HCT116 (cell line): ENCODE measurements around the gene GRB10. TPM values are rescaled to one million over a fixed set of nuclear protein-coding genes. Genes with fewer than 3 reads are reported as not detected.

Source experiments
- ATAC-seq: fragments of 200-7000 bp; cut with Tn5 transposase; 2 replicates; pipeline ENCODE4 v1.9.1; 2020; ENCODE audit warnings: mild to moderate bottlenecking, moderate library complexity
- BruUV-seq: library from RNA; stranded (reverse); fragments of 400-500 nt; replicated peaks from 2 replicates; lab custom pipeline; 2021; lab: Mats Ljungman, UMichigan
- CTCF ChIA-PET: fragments of 300-600 bp; sonication (Branson Sonifier 250); formaldehyde crosslinking; loops from one replicate; lab custom pipeline; 2021; ENCODE audit warnings: antibody characterized with exemption; lab: Charles Lee
- POLR2A ChIA-PET: fragments of 300-600, 350-600 bp; sonication (Branson Sonifier 250); formaldehyde crosslinking; loops from one replicate; lab custom pipeline; 2021; ENCODE audit warnings: antibody characterized with exemption; lab: Charles Lee
- RAD21 ChIA-PET, 2 experiments: fragments of 300-600 bp; sonication (Branson Sonifier 250); formaldehyde crosslinking; loops; one replicate each; lab custom pipeline; 2023; ENCODE audit warnings: low total read pairs in 2 of 2; ENCODE audit not compliant: uncharacterized antibody in 2 of 2, unreplicated experiment in 2 of 2, low non-redundant PET in 1 of 2; lab: Charles Lee
- DNase-seq: peaks from one replicate; pipeline ENCODE4 v3.0.0-alpha.2; 2010; ENCODE audit warnings: low read depth, low spot score
- H2AFZ ChIP-seq: fragments of 200-600 bp; shearing (Covaris generic), sonication (generic); 2 replicates; pipeline ENCODE4 v1.6.1; 2017; ENCODE audit warnings: low read depth, mixed run types, mixed read lengths, antibody characterized with exemption, low read length; ENCODE audit not compliant: poor library complexity, severe bottlenecking
- H3K27ac ChIP-seq: 2 replicates; pipeline ENCODE4 v1.5.1; 2012; ENCODE audit warnings: low read depth, low read length
- H3K27me3 ChIP-seq: fragments of 200-600 bp; sonication (generic); 2 replicates; pipeline ENCODE4 v1.6.1; 2016; ENCODE audit warnings: mixed run types, low read length, mixed read lengths; ENCODE audit not compliant: insufficient read depth
- H3K36me3 ChIP-seq, 2 experiments: fragments of 200-500 bp in 1 of 2; fragments of 200-600 bp in 1 of 2; sonication (Bioruptor generic) in 1 of 2; sonication (generic) in 1 of 2; 2 replicates each; pipeline versions ENCODE4 v1.5.1 to v1.6.1; 2014 to 2016; ENCODE audit warnings: low read length in 2 of 2, inconsistent platforms in 1 of 2, mixed read lengths in 1 of 2, mixed run types in 1 of 2; ENCODE audit not compliant: insufficient read depth in 2 of 2, control insufficient read depth in 1 of 2
- H3K4me1 ChIP-seq, 2 experiments: fragments of 200-600 bp in 1 of 2; sonication (generic) in 1 of 2; 2 replicates each; pipeline versions ENCODE4 v1.5.1 to v1.6.1; 2012 to 2017; ENCODE audit warnings: low read length in 2 of 2, inconsistent platforms in 1 of 2, mild to moderate bottlenecking in 1 of 2, mixed read lengths in 1 of 2, mixed run types in 1 of 2, moderate library complexity in 1 of 2; ENCODE audit not compliant: insufficient read depth in 2 of 2, control insufficient read depth in 1 of 2
- H3K4me2 ChIP-seq: fragments of 200-600 bp; sonication (generic); 2 replicates; pipeline ENCODE4 v1.6.1; 2017; ENCODE audit warnings: mixed run types, low read length, mixed read lengths
- H3K4me3 ChIP-seq, 2 experiments: fragments of 200-600 bp in 1 of 2; sonication (generic) in 1 of 2; replicated peaks in 1 of 2; 2 replicates each; pipeline ENCODE4 v1.5.1; 2011 to 2016; ENCODE audit warnings: low read length in 2 of 2, control low read depth in 1 of 2, low read depth in 1 of 2, mild to moderate bottlenecking in 1 of 2, mixed read lengths in 1 of 2, mixed run types in 1 of 2
- H3K79me2 ChIP-seq: fragments of 200-600 bp; sonication (generic); 2 replicates; pipeline ENCODE4 v1.6.1; 2017; ENCODE audit warnings: mild to moderate bottlenecking, mixed run types, low read length, moderate library complexity, mixed read lengths; ENCODE audit not compliant: insufficient read depth
- H3K9ac ChIP-seq: fragments of 200-600 bp; sonication (generic); 2 replicates; pipeline ENCODE4 v1.6.1; 2016; ENCODE audit warnings: low read length, mixed read lengths
- H3K9me2 ChIP-seq: fragments of 200-600 bp; sonication (generic), shearing (Covaris generic); 2 replicates; pipeline ENCODE4 v1.6.1; 2017; ENCODE audit warnings: mixed run types, mild to moderate bottlenecking, moderate library complexity; ENCODE audit not compliant: insufficient read depth
- H3K9me3 ChIP-seq, 2 experiments: fragments of 200-500 bp in 1 of 2; fragments of 200-600 bp in 1 of 2; sonication (Bioruptor generic) in 1 of 2; sonication (generic) in 1 of 2; 2 replicates each; pipeline ENCODE4 v1.6.1; 2014 to 2017; ENCODE audit warnings: low read length in 2 of 2, mixed read lengths in 2 of 2, inconsistent platforms in 1 of 2, low read depth in 1 of 2, mild to moderate bottlenecking in 1 of 2, mixed run types in 1 of 2, moderate library complexity in 1 of 2; ENCODE audit not compliant: control insufficient read depth in 1 of 2, insufficient read depth in 1 of 2
- H4K20me1 ChIP-seq: fragments of 200-600 bp; sonication (generic), shearing (Covaris generic); 2 replicates; pipeline ENCODE4 v1.6.1; 2017; ENCODE audit warnings: mixed run types, mild to moderate bottlenecking, moderate library complexity; ENCODE audit not compliant: insufficient read depth
- EGR1 ChIP-seq: IDR thresholded peaks from 2 replicates; pipeline ENCODE4 v1.6.1; 2012; ENCODE audit warnings: low read depth
- RAD21 ChIP-seq: IDR thresholded peaks from 2 replicates; pipeline ENCODE4 v1.6.1; 2012; ENCODE audit warnings: low read depth, mild to moderate bottlenecking
- SRF ChIP-seq: IDR thresholded peaks from 2 replicates; pipeline ENCODE4 v1.6.1; 2012; ENCODE audit warnings: low read depth
- TCF7L2 ChIP-seq: IDR thresholded peaks from 2 replicates; pipeline ENCODE4 v1.7.0; 2011; ENCODE audit warnings: borderline replicate concordance, inconsistent platforms; ENCODE audit not compliant: insufficient read depth, insufficient read length; ENCODE audit errors: extremely low read depth
- YY1 ChIP-seq: IDR thresholded peaks from 2 replicates; pipeline ENCODE4 v1.6.1; 2011; ENCODE audit warnings: low read length, low read depth, moderate library complexity, mild to moderate bottlenecking; ENCODE audit not compliant: insufficient replicate concordance; ENCODE audit errors: extremely low read depth
- ZFX ChIP-seq: fragments of 450-650 bp; IDR thresholded peaks from 2 replicates; pipeline ENCODE4 v1.6.1; 2017
- ZNF274 ChIP-seq: fragments of 200-500 bp; sonication (Bioruptor generic); IDR thresholded peaks from 2 replicates; pipeline ENCODE4 v1.6.1; 2014; ENCODE audit warnings: mild to moderate bottlenecking, low read depth, low read length, inconsistent platforms
- intact Hi-C: fragments of 100-400 bp; cut with micrococcal nuclease; formaldehyde crosslinking; loops from 2 replicates; pipeline ENCODE4 v1.10.0; 2022
- total RNA-seq: library from RNA; stranded (reverse); gene quantifications from one replicate; pipeline ENCODE4 v1.2.1, GENCODE V29; 2021; ENCODE audit not compliant: unreplicated experiment
- TF ChIP-seq, protein P1 (sequence below): IDR thresholded peaks from 2 replicates; pipeline ENCODE4 v1.6.1; 2012; ENCODE audit warnings: low read depth
- TF ChIP-seq, protein P2 (sequence below): IDR thresholded peaks from 2 replicates; pipeline ENCODE4 v1.6.1; 2011; ENCODE audit warnings: mild to moderate bottlenecking, low read length, moderate library complexity; ENCODE audit not compliant: insufficient replicate concordance; ENCODE audit errors: extremely low read depth

Gene GRB10
- total RNA-seq, 1 experiment from 2014 or later: 37.3 TPM

DNA sequence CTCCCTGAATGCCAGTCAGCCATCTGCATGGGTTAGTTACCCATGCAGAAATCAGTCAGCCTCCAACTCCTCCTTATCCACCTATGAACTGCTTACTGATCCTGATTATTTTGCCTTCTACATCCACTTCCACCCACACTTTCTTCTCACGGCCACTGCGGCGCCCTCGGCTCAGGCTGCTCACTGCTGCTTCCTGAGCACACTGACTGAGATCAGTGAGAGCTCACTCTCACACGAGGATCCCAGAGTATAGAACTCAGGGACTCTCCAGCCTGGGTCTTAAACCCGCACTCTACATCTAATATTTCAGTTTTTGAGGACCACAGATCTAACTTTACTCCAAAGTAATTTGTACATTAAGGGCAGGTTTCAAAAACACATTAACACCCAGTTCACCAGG lies 64.4 kb downstream of the GRB10 start:
- Histone ChIP-seq H2AFZ (no peak overlapping the region), H3K79me2 (no peaks in the 10 kb centered on the region), H3K9me2 (no peaks in the 10 kb centered on the region), H3K9me3 (no peaks in the 10 kb centered on the region), H4K20me1 (no peaks in the 10 kb centered on the region), H3K27ac (no peak overlapping the region), H3K4me2 (no peak overlapping the region), H3K36me3 (no peaks in the 10 kb centered on the region), H3K4me3 (no peak overlapping the region), H3K9ac (no peak overlapping the region), H3K4me1 (peaks cover 0 to 11% of the 10 kb centered on the region in 2 experiments; a peak in 3 of 4 replicates), H3K27me3 (no peaks in the 10 kb centered on the region)
- TF ChIP-seq TCF7L2: no peak
- no peak for TF ChIP-seq SRF
- TF ChIP-seq RAD21: no peak
- no peak for TF ChIP-seq ZFX
- TF ChIP-seq, protein P1, sequence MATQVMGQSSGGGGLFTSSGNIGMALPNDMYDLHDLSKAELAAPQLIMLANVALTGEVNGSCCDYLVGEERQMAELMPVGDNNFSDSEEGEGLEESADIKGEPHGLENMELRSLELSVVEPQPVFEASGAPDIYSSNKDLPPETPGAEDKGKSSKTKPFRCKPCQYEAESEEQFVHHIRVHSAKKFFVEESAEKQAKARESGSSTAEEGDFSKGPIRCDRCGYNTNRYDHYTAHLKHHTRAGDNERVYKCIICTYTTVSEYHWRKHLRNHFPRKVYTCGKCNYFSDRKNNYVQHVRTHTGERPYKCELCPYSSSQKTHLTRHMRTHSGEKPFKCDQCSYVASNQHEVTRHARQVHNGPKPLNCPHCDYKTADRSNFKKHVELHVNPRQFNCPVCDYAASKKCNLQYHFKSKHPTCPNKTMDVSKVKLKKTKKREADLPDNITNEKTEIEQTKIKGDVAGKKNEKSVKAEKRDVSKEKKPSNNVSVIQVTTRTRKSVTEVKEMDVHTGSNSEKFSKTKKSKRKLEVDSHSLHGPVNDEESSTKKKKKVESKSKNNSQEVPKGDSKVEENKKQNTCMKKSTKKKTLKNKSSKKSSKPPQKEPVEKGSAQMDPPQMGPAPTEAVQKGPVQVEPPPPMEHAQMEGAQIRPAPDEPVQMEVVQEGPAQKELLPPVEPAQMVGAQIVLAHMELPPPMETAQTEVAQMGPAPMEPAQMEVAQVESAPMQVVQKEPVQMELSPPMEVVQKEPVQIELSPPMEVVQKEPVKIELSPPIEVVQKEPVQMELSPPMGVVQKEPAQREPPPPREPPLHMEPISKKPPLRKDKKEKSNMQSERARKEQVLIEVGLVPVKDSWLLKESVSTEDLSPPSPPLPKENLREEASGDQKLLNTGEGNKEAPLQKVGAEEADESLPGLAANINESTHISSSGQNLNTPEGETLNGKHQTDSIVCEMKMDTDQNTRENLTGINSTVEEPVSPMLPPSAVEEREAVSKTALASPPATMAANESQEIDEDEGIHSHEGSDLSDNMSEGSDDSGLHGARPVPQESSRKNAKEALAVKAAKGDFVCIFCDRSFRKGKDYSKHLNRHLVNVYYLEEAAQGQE: no peak
- TF ChIP-seq ZNF274: no peak
- TF ChIP-seq, protein P2, sequence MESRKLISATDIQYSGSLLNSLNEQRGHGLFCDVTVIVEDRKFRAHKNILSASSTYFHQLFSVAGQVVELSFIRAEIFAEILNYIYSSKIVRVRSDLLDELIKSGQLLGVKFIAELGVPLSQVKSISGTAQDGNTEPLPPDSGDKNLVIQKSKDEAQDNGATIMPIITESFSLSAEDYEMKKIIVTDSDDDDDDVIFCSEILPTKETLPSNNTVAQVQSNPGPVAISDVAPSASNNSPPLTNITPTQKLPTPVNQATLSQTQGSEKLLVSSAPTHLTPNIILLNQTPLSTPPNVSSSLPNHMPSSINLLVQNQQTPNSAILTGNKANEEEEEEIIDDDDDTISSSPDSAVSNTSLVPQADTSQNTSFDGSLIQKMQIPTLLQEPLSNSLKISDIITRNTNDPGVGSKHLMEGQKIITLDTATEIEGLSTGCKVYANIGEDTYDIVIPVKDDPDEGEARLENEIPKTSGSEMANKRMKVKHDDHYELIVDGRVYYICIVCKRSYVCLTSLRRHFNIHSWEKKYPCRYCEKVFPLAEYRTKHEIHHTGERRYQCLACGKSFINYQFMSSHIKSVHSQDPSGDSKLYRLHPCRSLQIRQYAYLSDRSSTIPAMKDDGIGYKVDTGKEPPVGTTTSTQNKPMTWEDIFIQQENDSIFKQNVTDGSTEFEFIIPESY: no peak
- no peak for TF ChIP-seq YY1
- no peak for TF ChIP-seq EGR1
- intact Hi-C loops: no loop called here
- no peak for ATAC-seq
- ChIA-PET POLR2A (no interaction called here), RAD21 (no interaction called here), CTCF (no interaction called here)
- no TSS peak for BruUV-seq
- no peak for DNase-seq
